Mucosa of rectum (tissue), 2 donors: ENCODE data around the gene SLC37A1.

Experiments used
- H3K27ac ChIP-seq, 2 donors: one replicate each; pipeline ENCODE4 v1.7.0; 2013; ENCODE audit warnings: inconsistent platforms in 2 of 2, low read depth in 2 of 2, low read length in 2 of 2
- H3K27me3 ChIP-seq, 2 donors: one replicate each; pipeline ENCODE4 v1.7.0; 2013; ENCODE audit warnings: low read length in 2 of 2; ENCODE audit not compliant: control insufficient read depth in 2 of 2, insufficient read depth in 2 of 2
- H3K36me3 ChIP-seq, 2 donors: one replicate each; pipeline ENCODE4 v1.7.0; 2013; ENCODE audit warnings: low read length in 2 of 2; ENCODE audit not compliant: control insufficient read depth in 2 of 2, insufficient read depth in 2 of 2
- H3K4me1 ChIP-seq, 2 donors: one replicate each; pipeline ENCODE4 v1.7.0; 2013; ENCODE audit warnings: low read length in 2 of 2, mild to moderate bottlenecking in 1 of 2; ENCODE audit not compliant: control insufficient read depth in 2 of 2, insufficient read depth in 2 of 2
- H3K4me3 ChIP-seq, 2 donors: one replicate each; pipeline ENCODE4 v1.7.0; 2013; ENCODE audit warnings: low read length in 2 of 2
- H3K9ac ChIP-seq, 2 donors: one replicate each; pipeline ENCODE4 v1.7.0; 2013; ENCODE audit warnings: low read length in 2 of 2, low read depth in 1 of 2, mild to moderate bottlenecking in 1 of 2
- H3K9me3 ChIP-seq, 2 donors: one replicate each; pipeline ENCODE4 v1.7.0; 2013; ENCODE audit warnings: low read length in 2 of 2; ENCODE audit not compliant: control insufficient read depth in 2 of 2
- donor health status: healthy.
- donor health status: Normal muscosa, but diverticular disease.

The SLC37A1 gene

DNA sequence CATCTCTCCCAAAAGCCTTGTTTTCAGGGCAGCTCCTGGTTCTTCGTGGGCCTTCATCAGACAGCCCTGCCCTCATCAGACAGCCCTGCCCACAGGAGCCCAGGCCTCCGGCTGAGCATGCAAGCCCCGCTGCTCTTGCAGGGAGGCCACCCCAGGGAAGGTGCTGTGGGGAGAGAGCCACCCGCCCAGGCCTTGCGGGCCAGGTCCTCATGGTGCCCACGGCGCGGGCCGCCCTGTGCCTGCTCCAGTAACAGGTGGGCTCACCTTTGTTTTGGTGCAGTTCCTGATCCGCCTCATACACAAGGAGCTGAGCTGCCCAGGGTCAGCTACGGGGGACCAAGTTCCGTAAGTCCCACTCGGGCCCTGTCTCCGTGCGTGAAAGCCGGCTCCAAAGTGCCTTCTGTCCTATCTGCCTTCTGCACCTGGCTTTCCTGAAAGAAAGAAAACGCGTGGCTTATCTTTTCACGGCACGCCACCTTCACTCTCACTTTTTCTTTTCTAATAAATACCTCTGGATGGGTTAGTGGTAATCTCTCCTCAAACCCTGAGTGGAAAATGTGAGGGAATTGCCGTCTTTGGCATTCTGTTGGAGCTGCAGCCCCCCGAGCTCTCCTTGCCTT, 65.9 kb downstream of the SLC37A1 start:
- Histone ChIP-seq H3K4me3 (no peak overlapping the region), H3K9ac (no peak overlapping the region), H3K9me3 (peaks cover 0 to 2% of the 10 kb centered on the region in 2 donors), H3K36me3 (peaks cover 19 to 24% of the 10 kb centered on the region in 2 donors), H3K4me1 (no peaks in the 10 kb centered on the region), H3K27ac (no peak overlapping the region), H3K27me3 (no peaks in the 10 kb centered on the region)

GRCh38 chr21:42580076-42580792, 66.6 kb downstream of the SLC37A1 start:
- peaks cover 12 to 18% of the 10 kb centered on the region in 2 donors for H3K36me3 ChIP-seq
- no peak overlapping the region for H3K27ac ChIP-seq
- no peak overlapping the region for H3K4me3 ChIP-seq
- H3K4me1 ChIP-seq = no peaks in the 10 kb centered on the region
- H3K9ac ChIP-seq = no peak overlapping the region
- peaks cover 0 to 2% of the 10 kb centered on the region in 2 donors for H3K9me3 ChIP-seq
- no peaks in the 10 kb centered on the region for H3K27me3 ChIP-seq

GRCh38 chr21:42580793-42581321, 67.2 kb downstream of the SLC37A1 start:
- H3K27me3 ChIP-seq = no peaks in the 10 kb centered on the region
- H3K9ac ChIP-seq = no peak overlapping the region
- no peak overlapping the region for H3K4me3 ChIP-seq
- no peak overlapping the region for H3K27ac ChIP-seq
- H3K4me1 ChIP-seq = no peaks in the 10 kb centered on the region
- peaks cover 0 to 1% of the 10 kb centered on the region in 2 donors for H3K9me3 ChIP-seq
- peaks cover 8 to 14% of the 10 kb centered on the region in 2 donors for H3K36me3 ChIP-seq

DNA sequence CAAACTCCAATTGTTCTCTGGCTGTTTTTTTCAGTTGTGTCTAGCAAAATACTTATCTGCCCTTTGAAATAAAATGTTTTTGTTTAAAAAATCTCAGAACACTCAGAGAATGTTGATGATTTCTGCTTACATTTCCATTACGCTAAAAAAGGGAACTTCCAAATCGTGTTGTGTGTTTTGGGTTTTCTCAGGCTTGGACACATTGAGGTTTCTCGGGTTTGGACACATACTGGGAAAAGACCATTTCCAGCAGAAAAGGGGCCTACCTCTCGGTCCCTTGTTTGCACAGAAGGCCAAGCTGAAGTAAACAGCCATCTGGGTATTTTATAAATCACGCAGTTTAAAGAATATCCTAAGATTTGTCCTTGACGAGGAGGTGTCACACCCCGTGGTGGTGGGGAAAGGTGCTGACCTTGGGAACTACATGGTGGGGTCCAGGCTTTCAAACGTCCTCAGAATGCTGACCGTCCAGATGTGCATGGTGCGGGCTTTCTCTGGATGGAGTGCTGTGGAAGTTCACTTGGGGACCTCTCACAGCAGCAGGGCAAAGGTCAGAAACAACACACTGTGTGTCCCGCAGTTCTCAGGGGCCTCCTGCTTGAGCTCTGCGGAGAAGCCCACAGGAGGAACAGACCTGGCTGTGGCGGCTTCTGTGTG, 67.8 kb downstream of the SLC37A1 start:
- H3K27ac ChIP-seq = no peak overlapping the region
- H3K9me3 ChIP-seq = no peaks in the 10 kb centered on the region
- no peak overlapping the region for H3K9ac ChIP-seq
- H3K27me3 ChIP-seq = no peaks in the 10 kb centered on the region
- no peak overlapping the region for H3K4me3 ChIP-seq
- peaks cover 6 to 9% of the 10 kb centered on the region in 2 donors for H3K36me3 ChIP-seq
- no peaks in the 10 kb centered on the region for H3K4me1 ChIP-seq

DNA sequence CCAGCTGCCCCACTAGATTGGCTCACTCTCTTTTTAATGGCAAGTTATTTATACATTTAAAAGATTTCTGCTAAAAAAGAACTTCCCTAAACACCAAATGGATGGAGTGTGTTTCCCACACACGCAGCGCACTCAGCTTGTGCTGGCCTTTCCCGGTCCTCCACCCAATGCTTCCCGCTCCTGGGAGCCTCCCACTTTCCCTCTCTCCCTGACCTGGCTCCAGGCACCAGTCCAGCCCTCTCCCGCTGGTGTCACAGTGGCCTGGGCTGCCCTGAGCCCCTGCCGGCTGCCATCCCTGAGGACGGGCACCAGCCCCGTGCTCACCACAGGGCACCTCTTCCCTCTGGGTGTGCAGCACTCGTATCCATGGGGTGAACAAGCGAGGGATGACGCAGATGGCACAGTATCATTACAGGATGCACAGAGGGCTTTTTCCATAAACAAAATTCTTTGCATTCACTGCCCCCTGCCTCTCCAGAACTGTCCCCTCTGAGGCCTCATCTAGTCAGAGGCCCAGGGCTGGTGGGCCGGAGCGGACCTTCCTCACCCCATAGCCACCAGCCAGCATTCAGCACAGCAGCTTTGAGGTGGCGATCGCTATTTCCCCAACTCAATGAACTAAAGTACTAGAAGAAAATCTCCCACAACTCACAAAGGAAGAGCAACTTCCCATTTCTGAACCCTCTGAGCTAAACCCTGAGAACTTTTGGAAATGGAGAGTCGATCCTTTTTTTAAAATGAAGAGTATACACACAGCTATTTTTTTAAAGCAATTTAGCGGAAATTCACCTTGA, 68.5 kb downstream of the SLC37A1 start:
- Histone ChIP-seq H3K27ac (no peak overlapping the region), H3K36me3 (peaks cover 6 to 9% of the 10 kb centered on the region in 2 donors), H3K27me3 (no peaks in the 10 kb centered on the region), H3K4me1 (no peaks in the 10 kb centered on the region), H3K4me3 (no peak overlapping the region), H3K9me3 (no peaks in the 10 kb centered on the region), H3K9ac (no peak overlapping the region)

GRCh38 chr21:42582787-42583476, 69.3 kb downstream of the SLC37A1 start:
- Histone ChIP-seq H3K9me3 (no peaks in the 10 kb centered on the region), H3K27me3 (no peaks in the 10 kb centered on the region), H3K4me3 (no peak overlapping the region), H3K36me3 (peaks cover 4 to 9% of the 10 kb centered on the region in 2 donors), H3K27ac (no peak overlapping the region), H3K9ac (no peak overlapping the region), H3K4me1 (no peaks in the 10 kb centered on the region)

GRCh38 chr21:42583477-42584295, 70.0 kb downstream of the SLC37A1 start:
- no peaks in the 10 kb centered on the region for H3K4me1 ChIP-seq
- no peaks in the 10 kb centered on the region for H3K9me3 ChIP-seq
- H3K4me3 ChIP-seq = no peak overlapping the region
- H3K36me3 ChIP-seq = peaks cover 0 to 6% of the 10 kb centered on the region in 2 donors
- H3K9ac ChIP-seq = no peak overlapping the region
- no peak overlapping the region for H3K27ac ChIP-seq
- no peaks in the 10 kb centered on the region for H3K27me3 ChIP-seq

DNA sequence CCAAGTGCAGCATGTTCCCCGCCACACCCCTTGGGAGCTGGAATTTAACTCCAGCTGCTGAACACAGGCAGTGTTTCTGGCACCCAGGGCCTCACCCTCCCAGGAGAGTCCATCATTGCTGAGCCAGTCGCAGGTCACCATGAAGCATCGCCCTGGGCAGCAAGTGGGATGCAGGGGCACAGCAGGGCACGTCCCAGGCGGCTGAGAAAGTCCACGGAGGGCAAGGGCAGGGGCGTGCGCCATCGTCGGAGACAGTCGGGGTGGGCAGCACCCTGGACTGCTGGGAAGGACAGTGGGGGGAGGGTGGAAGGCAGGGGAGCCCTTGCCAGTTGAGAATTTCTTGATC, 70.6 kb downstream of the SLC37A1 start:
- Histone ChIP-seq H3K9me3 (no peaks in the 10 kb centered on the region), H3K9ac (no peak overlapping the region), H3K36me3 (peaks cover 0 to 6% of the 10 kb centered on the region in 2 donors), H3K4me3 (no peak overlapping the region), H3K27ac (no peak overlapping the region), H3K4me1 (no peaks in the 10 kb centered on the region), H3K27me3 (no peaks in the 10 kb centered on the region)

GRCh38 chr21:42585881-42586280, 72.2 kb downstream of the SLC37A1 start:
- no peaks in the 10 kb centered on the region for H3K27me3 ChIP-seq
- no peaks in the 10 kb centered on the region for H3K4me1 ChIP-seq
- no peaks in the 10 kb centered on the region for H3K9me3 ChIP-seq
- H3K9ac ChIP-seq = no peak overlapping the region
- peaks cover 0 to under 1% of the 10 kb centered on the region in 2 donors for H3K36me3 ChIP-seq
- no peak overlapping the region for H3K27ac ChIP-seq
- H3K4me3 ChIP-seq = no peak overlapping the region
